Epithelial cell of prostate (primary cell): ENCODE results near the gene TM4SF4.

Experiments
- DNase-seq: peaks from one replicate; pipeline ENCODE4 v3.0.0-alpha.2; 2011; ENCODE audit warnings: low read depth, low spot score
- H3K27ac ChIP-seq: fragments of 450-650 bp; 2 replicates; pipeline ENCODE4 v1.5.1; 2017; ENCODE audit warnings: mild to moderate bottlenecking

Gene TM4SF4

DNA sequence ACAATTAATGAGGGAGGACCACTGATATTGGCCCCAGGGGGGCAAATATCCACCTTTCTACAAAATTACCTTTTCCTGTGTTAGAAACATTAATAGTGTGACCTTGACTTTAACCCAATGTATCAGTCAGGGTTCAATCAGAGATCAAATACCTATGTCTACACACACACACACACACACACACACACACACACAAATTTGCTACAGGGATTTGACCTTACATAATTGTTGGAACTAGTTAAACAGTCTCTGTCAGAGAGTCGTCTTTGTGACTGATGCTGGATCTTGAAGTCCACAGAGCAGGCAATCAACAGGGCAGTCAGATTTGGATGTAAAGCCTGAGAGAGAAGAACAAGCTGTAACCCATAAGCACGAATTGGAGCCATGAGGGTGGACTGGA lies 32.5 kb downstream of the TM4SF4 start:
- H3K27ac ChIP-seq = no peak overlapping the region
- no peak for DNase-seq

DNA sequence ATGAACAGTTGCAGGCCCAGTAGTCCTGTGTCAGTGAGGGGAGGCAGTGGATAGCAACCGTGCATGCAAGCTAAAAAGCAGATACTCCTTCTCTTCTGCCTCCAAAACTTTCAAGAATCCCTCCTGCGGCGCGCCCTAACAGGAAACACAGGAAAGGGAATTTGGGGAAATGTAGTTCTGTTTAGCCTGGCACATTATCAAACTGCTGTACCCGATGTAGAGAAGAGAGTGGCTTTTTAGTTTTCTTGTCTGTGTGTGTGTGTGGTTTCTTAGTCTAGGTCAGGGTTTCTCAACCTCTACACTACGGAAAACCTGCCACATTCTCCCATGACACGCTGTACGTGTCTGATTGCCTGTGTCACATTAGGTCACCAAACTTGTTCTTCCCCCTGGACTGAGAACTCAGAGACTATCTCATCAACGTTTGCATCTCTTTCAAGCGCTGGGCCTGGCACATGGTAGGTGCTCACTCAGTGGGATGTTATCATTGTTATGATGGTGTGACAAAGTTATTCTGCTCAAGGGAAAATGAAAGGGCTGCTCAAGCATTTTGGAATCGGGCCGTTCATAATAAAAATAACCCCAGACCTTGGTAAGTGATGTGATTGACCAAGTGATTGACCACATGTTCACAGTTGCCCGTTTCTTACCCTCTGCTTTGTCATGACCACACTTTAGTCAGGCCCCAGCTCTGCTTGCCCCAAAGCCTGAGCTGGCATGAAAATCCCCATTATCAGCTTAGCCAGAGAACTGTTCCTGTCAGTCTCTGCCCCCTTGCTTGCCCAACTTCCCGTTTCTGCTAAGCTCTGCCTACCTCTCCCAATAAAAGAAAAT lies 33.2 kb downstream of the TM4SF4 start:
- no peak overlapping the region for H3K27ac ChIP-seq
- DNase-seq = no peak

DNA sequence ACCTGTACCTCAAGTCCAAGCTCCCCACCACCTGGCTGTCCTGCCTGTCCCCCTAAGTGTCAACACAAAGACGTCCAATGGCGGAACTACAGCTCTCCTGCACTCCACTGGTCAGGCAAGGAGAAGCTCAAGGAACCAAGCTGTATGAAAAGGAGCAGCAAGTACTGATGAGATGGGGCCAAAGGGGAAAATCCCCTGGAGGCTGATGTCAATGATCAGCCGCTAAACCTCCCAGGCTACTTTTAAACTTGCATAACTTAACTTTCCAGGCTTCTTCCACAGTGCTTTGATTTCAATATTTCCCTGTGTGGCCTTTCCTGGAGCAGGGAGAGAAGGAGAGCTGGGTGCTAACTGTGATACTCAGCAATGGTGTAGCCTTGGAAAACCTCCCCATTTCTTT lies 35.0 kb downstream of the TM4SF4 start:
- no peak overlapping the region for H3K27ac ChIP-seq
- DNase-seq = no peak

DNA sequence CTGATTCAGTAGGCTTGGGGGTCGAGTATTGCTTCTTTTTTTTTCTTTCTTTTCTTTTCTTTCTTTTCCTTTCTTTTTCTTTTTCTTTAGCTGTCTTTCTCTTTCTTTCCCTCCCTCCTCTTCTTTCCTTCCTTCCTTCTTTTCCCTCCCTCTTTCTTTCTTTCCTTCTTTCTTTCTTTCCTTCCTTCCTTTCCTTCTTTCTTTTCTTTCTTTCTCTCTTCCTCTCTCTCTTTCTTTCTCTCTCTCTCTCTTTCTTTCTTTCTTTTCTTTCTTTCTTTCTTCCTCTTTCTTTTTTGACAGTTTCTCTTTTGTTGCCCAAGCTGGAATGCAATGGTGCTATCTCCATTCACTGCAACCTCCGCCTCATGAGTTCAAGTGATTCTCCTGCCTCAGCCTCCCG lies 36.0 kb downstream of the TM4SF4 start:
- DNase-seq = no peak
- H3K27ac ChIP-seq = no peak overlapping the region

DNA sequence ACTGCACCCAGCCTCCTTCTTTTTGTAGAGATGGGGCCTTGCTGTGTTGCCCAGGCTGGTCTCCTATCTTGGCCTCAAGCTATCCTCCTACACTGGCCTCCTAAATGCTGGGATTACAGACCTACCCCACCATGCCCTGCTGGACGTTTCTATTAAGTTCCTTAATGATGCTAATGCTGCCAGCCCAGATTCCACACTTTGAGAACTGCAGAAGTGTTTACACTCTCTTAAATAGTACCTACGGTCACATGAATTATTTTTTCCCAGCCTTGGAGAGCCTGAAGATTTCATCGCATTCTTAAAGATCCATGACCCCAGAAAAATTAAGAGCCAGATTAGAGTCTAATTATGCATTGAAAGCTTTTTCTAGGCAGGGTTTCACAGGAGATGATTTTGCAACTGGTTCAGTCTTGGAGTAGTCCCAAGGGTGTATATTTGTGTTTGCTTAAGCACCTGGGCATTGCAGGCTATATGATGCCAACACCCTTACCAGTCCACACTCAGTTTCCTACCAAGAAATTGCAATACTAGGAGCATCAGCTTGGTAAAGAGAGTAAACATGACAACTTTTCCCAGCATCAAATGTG lies 36.6 kb downstream of the TM4SF4 start:
- DNase-seq = no peak
- no peak overlapping the region for H3K27ac ChIP-seq

DNA sequence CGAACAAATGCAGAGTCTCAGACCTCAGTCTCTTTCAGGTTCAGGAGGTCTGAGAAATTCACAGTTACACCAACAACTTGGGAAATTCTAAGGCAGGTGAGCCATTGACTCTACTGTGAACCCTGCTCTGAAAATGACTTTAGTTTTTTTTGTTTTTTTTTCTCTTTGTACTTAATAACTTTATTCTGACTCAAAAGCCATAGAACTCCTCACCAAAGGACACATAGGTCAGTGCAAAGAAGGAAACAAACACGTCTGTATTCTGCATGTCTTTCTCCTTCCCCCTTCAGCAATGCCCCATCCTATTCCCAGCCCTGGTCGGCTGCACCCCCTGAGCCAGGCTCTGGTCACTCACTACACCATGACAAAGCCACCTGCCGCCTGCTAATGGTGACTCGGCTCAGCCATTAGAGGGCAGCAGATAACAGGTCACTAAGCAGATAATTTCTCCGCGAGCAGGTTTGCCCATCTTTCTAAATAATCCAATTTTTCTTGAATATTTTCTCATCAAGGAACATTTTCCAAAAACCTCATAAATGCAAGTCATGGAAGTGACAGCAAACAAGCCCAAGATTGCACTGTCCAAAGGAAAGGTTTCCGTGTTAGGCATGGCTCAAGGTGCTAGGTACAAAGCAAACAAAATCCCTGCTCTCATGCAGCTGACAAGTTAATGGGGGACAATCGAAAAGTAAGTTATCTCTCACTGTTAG lies 37.7 kb downstream of the TM4SF4 start:
- H3K27ac ChIP-seq = no peak overlapping the region
- no peak for DNase-seq

DNA sequence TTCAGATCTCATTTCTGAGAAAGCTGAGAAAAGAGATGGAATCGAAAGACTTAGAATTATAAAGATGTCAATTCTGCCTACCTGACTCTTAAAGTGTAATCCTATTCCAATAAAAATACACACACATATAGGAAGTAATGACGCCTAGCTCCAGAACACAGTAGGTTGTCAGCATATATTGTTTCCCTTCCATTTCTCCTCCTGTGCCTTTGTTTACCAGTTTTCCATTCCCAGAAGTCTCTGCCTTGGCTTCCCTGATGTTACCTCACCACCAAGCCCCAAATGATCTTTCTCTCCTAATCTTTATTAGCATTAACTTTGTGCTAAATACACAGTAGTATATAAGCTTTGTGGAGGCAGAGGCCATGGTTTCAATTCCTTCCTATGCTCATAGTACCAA lies 40.0 kb downstream of the TM4SF4 start:
- no peak overlapping the region for H3K27ac ChIP-seq
- DNase-seq = no peak

DNA sequence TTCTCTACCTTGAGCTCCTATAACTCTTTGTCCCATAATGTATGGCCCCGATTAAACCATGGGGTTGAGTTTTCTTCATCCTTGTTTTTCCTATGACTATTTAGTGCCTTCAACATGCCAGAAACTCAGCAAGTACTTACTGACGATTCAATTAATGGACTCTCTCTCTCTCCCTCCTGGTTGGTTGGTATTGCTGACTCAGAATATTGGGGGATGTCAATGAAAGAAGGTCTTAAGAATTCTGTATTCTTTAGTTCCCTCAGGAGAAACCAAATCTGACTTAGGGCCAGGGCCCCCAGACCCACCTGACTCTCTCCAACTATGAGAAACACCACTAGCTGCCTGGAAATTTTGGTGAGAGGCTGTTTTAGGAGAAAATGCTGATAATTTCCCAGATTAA lies 40.8 kb downstream of the TM4SF4 start:
- no peak for DNase-seq
- no peak overlapping the region for H3K27ac ChIP-seq

DNA sequence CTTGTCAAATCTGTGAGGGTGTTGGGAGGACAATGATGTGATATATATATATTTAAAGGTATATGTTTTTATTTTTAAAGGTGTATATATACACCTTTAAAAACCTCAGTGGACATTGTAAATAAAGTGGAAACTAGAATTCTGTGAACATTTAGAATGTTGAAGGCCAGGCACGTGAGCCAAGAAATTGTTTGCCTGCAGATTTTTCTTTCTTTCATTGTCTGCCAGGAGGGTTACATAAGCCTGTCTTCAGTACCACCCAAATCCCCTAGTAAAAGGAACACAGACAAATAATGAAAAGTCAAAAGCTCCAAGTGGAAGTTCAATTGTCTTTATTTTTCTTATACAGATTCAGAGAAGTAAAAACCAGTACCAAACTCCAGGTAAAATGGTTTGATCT lies 42.4 kb downstream of the TM4SF4 start:
- H3K27ac ChIP-seq = no peak overlapping the region
- no peak for DNase-seq

DNA sequence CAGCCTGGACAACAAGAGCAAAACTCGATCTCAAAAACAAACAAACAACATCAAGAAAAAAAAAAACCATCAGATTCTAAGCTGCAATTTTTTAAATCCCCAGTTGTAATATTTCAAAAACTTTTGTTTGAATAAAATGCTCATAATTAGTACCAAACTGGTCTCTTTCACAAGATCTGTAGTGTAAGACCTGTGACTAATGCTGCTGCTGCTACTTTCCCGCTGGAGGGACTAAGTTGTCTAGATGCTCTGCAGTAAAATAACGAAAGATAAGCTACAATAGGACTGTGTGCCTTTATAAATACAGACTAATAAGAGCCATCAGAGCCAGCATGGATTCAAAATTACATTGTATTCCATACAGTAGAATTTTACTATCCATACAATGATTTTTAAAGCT lies 45.4 kb downstream of the TM4SF4 start:
- no peak overlapping the region for H3K27ac ChIP-seq
- DNase-seq = no peak

DNA sequence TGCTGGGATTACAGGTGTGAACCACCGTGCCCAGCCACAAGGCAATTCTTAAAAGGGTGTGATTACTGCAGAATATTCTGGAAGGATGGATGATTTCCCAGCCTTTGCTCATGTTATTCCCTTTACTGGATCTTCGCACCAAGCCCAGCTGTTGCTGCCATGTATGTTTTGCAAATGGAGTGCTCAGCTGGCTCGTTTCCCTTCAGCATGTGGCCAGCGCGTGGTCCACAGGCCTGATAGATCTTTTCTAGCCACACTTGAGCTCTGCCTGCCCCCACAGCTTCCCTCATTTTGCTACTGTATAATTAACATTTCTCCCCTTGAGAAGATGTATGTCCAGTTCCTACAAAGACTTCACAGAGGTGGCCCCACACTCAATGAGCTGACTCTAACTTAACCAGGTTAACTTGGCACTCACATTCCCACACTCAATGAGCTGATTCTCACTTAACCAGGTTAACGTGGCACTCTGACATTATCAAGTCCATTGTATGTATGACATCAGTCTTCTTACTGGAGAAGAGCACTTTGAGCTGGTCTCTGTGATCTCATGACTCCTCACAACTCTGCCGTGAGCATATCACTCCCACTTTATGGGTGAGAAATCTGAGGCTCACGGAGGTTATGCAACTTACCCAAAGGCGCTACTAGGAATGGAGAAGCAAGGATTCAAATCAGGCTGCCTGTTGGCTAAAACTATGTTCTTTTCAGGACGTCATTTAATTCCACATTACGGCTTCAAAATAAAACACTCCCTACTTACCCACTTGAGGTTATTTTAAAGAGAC lies 49.2 kb downstream of the TM4SF4 start:
- H3K27ac ChIP-seq = no peak overlapping the region
- DNase-seq = no peak

DNA sequence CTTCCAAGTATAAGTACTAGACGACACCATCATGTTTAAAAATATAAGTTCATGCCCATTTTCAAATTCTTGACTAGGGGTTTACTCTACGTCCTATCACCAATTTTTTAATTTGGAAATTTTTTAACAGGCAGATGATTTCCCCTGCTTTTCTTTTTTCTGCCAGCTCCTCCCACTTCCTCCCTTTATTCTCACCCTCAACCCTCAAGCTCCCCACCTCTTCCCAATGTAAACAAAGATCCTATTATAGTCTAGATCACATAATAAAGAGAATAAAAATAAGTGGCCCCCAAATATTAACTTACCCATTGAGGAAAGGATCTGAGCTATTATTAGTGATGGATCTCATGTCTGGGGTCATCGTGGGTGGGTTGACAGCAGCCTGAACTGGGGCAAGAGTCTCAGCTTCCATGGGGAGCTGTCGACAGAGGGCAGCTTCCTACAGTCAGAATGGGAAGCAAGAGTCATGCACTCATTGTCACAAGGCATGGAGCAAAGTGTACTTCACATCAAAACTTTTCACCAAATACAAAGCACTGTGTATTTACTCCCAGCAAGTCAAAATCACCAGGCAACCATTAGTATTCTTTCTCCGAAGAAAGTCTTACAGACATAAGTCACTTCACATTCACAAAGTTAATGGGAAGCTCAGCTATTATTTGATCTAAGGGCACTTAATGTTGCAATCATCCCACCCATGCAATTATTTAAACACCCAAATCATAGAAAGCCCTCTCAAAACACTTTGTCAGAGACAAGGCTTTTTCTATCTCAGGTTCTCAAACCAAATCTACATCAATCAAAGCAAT lies 53.2 kb downstream of the TM4SF4 start:
- H3K27ac ChIP-seq = no peak overlapping the region

DNA sequence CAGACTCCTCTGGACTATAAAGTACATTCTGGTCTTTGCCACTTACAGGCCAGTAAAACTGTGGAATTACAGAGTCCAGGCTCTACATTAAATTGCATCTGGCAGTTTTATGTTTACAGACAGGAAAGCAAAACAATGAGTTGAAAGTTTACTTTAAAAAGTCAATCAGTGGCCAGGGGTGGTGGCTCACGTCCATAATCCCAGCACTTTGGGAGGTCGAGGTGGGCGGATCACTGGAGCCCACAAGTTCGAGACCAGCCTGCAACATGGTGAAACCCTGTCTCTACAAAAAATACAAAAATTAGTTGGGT lies 53.8 kb downstream of the TM4SF4 start:
- no peak for DNase-seq
- H3K27ac ChIP-seq = no peak overlapping the region

More for the DNA sequence above, 53.2 kb downstream of the TM4SF4 start:
- DNase-seq = no peak

DNA sequence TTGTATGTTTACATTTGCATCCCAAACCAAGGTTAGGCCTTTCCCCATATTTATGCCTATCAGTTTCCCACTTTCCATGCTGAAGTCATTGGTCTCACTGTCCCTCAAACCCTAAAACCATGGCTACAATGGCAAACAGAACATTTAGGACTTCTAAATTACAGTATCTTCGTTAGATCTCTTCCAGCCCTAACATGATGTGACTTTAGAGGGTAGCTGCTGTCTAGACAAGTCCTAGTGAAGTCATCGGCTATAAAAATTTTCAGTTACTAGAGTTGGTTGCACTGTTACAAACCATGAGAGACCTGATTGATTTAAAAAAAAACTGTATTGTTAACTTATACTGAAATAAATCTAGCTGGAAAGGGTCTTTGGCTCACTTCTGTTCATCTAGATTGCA lies 54.6 kb downstream of the TM4SF4 start:
- DNase-seq = no peak
- peak overlapping the region; percentile 27 for H3K27ac ChIP-seq

DNA sequence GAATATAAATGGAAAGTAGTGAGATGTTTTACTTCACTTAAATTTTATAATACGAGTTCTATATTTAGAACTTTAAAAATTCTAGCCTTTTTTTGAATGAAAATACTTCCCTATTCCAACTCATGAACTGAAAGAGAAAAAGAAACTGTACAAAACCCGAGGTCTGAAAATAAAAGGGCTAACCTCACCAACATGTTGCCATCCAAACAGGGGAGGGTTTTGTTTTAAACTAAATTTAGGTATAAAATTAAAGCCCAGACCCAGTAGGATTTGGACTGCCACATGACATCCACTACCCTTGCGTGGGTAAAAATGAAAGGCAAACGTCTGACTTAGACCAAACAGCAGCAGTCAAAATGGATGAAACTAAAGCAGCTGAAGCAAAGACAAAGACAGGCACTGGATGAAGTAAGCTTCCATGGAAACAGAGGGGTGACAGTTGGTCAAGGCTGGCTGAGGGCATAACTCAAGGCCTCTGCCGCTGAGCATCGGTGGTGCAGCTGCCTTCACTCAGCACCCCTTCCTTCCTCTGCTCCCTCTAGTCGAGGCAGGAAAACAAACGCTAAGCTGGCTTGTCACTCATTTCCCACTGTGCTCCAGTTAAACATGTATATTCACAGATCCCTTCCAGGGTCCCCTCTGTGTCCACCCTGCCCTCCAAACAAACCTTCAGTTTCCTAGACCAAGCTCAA lies 58.1 kb downstream of the TM4SF4 start:
- DNase-seq = no peak
- no peak overlapping the region for H3K27ac ChIP-seq

DNA sequence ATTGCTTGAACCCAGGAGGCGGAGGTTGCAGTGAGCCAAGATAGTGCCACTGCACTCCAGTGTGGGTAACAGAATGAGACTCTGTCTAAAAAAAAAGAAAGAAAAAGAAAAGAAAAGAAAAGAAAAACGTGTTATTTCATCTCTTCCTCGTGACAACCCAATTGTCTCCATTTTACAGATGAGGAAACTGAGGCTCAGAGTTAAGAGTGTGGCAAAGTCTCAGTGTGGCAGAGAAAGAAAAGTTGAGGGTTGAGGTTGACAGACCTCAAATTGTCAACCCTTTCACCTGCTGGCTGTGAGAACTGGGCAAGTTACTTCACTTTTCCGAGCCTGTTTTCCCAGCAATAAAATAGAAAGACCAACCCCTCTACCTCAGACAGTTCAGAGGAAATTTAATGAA lies 59.6 kb downstream of the TM4SF4 start:
- DNase-seq = no peak
- H3K27ac ChIP-seq = no peak overlapping the region

DNA sequence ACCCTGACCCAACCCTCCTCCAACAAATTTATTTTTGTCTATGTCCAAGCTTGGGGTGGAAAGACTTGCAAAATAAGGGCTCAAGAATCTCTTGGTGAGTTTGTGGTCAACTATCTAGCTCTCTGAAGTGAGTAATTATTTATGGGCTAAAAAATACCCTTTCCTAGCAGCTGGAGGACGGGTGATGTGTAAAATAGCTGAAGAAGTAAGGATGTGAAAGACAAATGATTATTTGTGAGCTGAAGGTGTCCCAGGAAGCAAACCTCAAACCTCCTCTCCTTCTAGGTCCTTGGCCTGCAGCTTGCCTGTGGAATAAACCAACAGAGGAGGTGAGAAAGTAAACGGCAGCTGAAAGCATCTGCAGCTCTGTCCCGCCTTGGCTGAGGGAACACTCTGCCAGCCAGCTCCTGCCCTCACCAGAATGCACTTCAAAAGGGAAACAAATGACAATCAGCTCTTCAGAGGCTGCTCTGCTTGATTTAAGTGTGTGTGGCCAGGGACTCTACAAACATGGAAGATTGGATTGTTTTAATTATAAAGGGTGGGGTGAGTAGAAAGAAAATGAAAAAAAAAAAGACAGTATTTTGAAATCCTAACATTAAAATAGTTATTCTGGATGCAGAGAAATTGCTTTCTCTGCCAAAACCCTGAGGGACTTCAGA lies 60.3 kb downstream of the TM4SF4 start:
- no peak for DNase-seq
- no peak overlapping the region for H3K27ac ChIP-seq

DNA sequence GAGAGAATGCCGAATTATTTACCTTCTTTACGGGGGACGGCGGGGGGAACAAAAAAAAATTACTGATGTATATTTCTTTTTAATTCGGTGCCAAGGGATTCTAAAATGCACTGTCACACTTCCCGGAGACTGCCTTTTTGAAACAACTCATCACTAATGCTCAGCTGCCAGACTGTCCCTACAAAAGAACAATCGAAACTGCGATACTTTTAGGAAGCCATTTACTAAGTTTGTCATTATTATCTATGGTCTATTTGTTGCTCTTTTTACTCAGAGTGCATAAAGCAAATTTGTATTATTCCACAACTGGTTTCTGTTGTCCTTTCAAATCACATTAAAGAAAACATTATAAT lies 60.8 kb downstream of the TM4SF4 start:
- no peak overlapping the region for H3K27ac ChIP-seq
- no peak for DNase-seq

DNA sequence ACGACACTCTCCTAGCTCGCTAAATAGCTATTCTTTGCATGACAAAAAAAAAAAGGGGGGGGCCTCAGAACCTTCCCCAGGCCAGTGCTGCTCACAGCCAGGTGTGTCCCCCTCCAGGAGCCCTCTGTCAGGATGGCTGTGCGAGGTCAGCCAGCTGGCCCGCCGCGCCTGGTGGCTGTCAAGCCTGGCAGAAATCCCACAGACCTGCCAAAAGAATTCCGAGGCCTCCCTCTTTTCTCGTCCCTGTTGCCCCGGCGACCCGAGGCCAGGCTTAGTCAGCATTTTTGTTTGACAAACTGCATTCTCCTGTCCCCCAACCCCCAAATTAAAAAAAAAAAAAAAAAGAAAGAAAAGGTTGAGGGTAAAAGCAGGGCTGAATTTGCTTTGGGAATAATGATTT lies 61.9 kb downstream of the TM4SF4 start:
- H3K27ac ChIP-seq = no peak overlapping the region
- no peak for DNase-seq
